Measurements from ENCODE around the gene C19orf18. TPM values are rescaled to one million over a fixed set of nuclear protein-coding genes. Genes with fewer than 3 reads are reported as not detected.
"Not testable (repeated sequence)": the region's sequence is repeated elsewhere in the genome, so short reads cannot be mapped to it uniquely, and the experiment has no call there.

The C19orf18 gene
- polyA plus RNA-seq, 1 donor (not counting 4 experiments of a cell fraction or from before 2014, with no cell fraction given), result 0.59 TPM

DNA sequence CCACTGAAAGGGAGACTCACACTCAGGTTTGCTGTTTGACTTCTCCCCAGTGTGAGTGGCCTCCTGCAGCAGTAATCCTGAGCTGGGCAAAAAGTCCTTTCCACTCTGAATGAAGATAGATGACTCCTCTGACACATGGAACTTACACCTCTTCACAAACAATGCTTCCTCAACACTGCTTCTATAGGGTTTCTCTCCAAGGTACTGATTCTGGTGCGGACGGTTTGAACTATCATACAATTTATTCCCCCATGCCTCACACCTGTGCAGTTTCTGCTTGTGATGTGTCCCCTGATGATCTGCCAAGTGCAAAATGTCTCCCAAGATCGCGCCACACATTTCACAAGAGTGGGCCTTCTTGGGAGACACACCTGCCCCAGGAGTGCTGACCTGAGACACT lies 46.7 kb downstream of the C19orf18 start:
- dilution Hi-C loops (cut with MboI; ENCODE audit: extremely low pct_ligation_motif_present, low sequenced_read_pairs), result no loop called here
- no peak overlapping the region for H3K4me3 ChIP-seq (ENCODE audit: control insufficient read depth in 2 of 3, extremely low read depth in 1 of 3, insufficient read depth in 2 of 3, low read depth in 1 of 3, low read length in 3 of 3)
- H3K36me3 ChIP-seq (ENCODE audit: control insufficient read depth in 2 of 2, extremely low read depth in 1 of 2, insufficient read depth in 2 of 2, low read length in 2 of 2), result peaks cover 7 to 28% of the 10 kb centered on the region in 2 experiments
- no peaks in the 10 kb centered on the region for H3K4me1 ChIP-seq (ENCODE audit: control insufficient read depth, extremely low read depth, insufficient read depth, low read length)
- no peaks in the 10 kb centered on the region for H3K79me2 ChIP-seq (ENCODE audit: control insufficient read depth, insufficient read depth, low read length)
- no peaks in the 10 kb centered on the region for H3K9me1 ChIP-seq (ENCODE audit: control insufficient read depth, extremely low read depth, insufficient read depth, low read length)
- no peaks in the 10 kb centered on the region for H4K20me1 ChIP-seq (ENCODE audit: control insufficient read depth, extremely low read depth, insufficient read depth, low read length)
- H3K9ac ChIP-seq (ENCODE audit: control insufficient read depth, extremely low read depth, insufficient read depth, low read length), result no peak overlapping the region
- TF ChIP-seq EZH2 (IDR thresholded peaks at IDR 0.05; ENCODE audit: low read length) (no peak), CTCF (optimal IDR thresholded peaks at IDR 0.05 in 1 of 3, IDR thresholded peaks at IDR 0.05 in 1 of 3, conservative IDR thresholded peaks at IDR 0.05 in 1 of 3; ENCODE audit: extremely low read depth in 1 of 3, insufficient read depth in 2 of 3, low read length in 3 of 3) (no peak)
- H3K27me3 ChIP-seq (ENCODE audit: control insufficient read depth, extremely low read depth, insufficient read depth, low read length), result no peaks in the 10 kb centered on the region
- H3K9me3 ChIP-seq (ENCODE audit: control insufficient read depth, low read depth, low read length), result peaks cover 23% of the 10 kb centered on the region
- H2AFZ ChIP-seq (ENCODE audit: control insufficient read depth, low read length), result no peak overlapping the region
- no peak for FAIRE-seq
- DNase-seq (ENCODE audit: low read depth, low spot score), result no peak
- no peak overlapping the region for H3K27ac ChIP-seq (ENCODE audit: control insufficient read depth, insufficient read depth, low read length)
- H3K4me2 ChIP-seq (ENCODE audit: control insufficient read depth, extremely low read depth, insufficient read depth, low read depth, low read length), result no peak overlapping the region

- dilution Hi-C loops (cut with MboI; ENCODE audit: extremely low pct_ligation_motif_present, low sequenced_read_pairs); H4K20me1 ChIP-seq (ENCODE audit: control insufficient read depth, extremely low read depth, insufficient read depth, low read length); H3K9me3 ChIP-seq (ENCODE audit: control insufficient read depth, low read depth, low read length); H3K9me1 ChIP-seq (ENCODE audit: control insufficient read depth, extremely low read depth, insufficient read depth, low read length); H3K36me3 ChIP-seq (ENCODE audit: control insufficient read depth in 2 of 2, extremely low read depth in 1 of 2, insufficient read depth in 2 of 2, low read length in 2 of 2); H3K4me1 ChIP-seq (ENCODE audit: control insufficient read depth, extremely low read depth, insufficient read depth, low read length); H3K27me3 ChIP-seq (ENCODE audit: control insufficient read depth, extremely low read depth, insufficient read depth, low read length): not testable (repeated sequence)
- Histone ChIP-seq H3K9ac (ENCODE audit: control insufficient read depth, extremely low read depth, insufficient read depth, low read length) (peak within 1 kb of the TSS; percentile 86), H3K79me2 (ENCODE audit: control insufficient read depth, insufficient read depth, low read length) (peaks cover 32% of the 10 kb centered on the region), H3K27ac (ENCODE audit: control insufficient read depth, insufficient read depth, low read length) (peak within 1 kb of the TSS; percentile 56), H2AFZ (ENCODE audit: control insufficient read depth, low read length) (peak within 1 kb of the TSS; percentile 75), H3K4me2 (ENCODE audit: control insufficient read depth, extremely low read depth, insufficient read depth, low read depth, low read length) (peak within 1 kb of the TSS; percentile 92), H3K4me3 (ENCODE audit: control insufficient read depth in 2 of 3, extremely low read depth in 1 of 3, insufficient read depth in 2 of 3, low read depth in 1 of 3, low read length in 3 of 3) (peak within 1 kb of the TSS; percentile 87 to 91 (median 90))
- TF ChIP-seq CTCF (optimal IDR thresholded peaks at IDR 0.05 in 1 of 3, IDR thresholded peaks at IDR 0.05 in 1 of 3, conservative IDR thresholded peaks at IDR 0.05 in 1 of 3; ENCODE audit: extremely low read depth in 1 of 3, insufficient read depth in 2 of 3, low read length in 3 of 3), result peak in 2 of 3 experiments; percentile 10 to 26
- FAIRE-seq (peak; percentile 98), DNase-seq (ENCODE audit: low read depth, low spot score) (peak; percentile 68)
Measured at GRCh38 chr19:57916168-57916995, 58.0 kb downstream of the C19orf18 start, which contains the start of gene ZNF417. Gene ZNF417 (minus strand): TSS chr19:57916592. CDS start chr19:57916411, 181 bp downstream.
